IMR-90 (cell line): ENCODE data around the gene ARFIP1. TPM values are rescaled to one million over a fixed set of nuclear protein-coding genes. Genes with fewer than 3 reads are reported as not detected.
A peak's percentile ranks its signal among the peaks of the same experiment; 100 is the strongest.

Experiments used
- ATAC-seq: fragments of 200-7000 bp; cut with Tn5 transposase; 2 replicates; pipeline ENCODE4 v1.9.1; 2020; ENCODE audit warnings: low read depth, mild to moderate bottlenecking, moderate library complexity
- BruUV-seq: library from RNA; stranded (reverse); fragments of 400-500 nt; replicated peaks from 2 replicates; lab custom pipeline; 2021; lab: Mats Ljungman, UMichigan
- CTCF ChIA-PET: fragments of 300-600 bp; formaldehyde crosslinking; extraction: SDS; loops from one replicate; lab custom pipeline; 2021; ENCODE audit warnings: antibody characterized with exemption; lab: Yijun Ruan, JAX
- POLR2A ChIA-PET: fragments of 300-600 bp; sonication (Branson Sonifier 250); formaldehyde crosslinking; loops from one replicate; lab custom pipeline; 2022; ENCODE audit warnings: antibody characterized with exemption; ENCODE audit not compliant: unreplicated experiment; lab: Charles Lee
- DNase-seq: peaks from one replicate; pipeline ENCODE4 v3.0.0; 2013
- H2AFZ ChIP-seq: replicated peaks from 2 replicates; pipeline ENCODE3; 2013; ENCODE audit warnings: low read length, mild to moderate bottlenecking; ENCODE audit not compliant: poor library complexity
- H2AK5ac ChIP-seq: 2 replicates; pipeline ENCODE4 v1.6.1; 2013; ENCODE audit warnings: low read depth, low read length, inconsistent platforms
- H2AK9ac ChIP-seq: replicated peaks from 2 replicates; pipeline ENCODE3; 2013; ENCODE audit warnings: mild to moderate bottlenecking, low read depth, low read length, moderate library complexity; ENCODE audit not compliant: poor library complexity
- H2BK120ac ChIP-seq: 2 replicates; pipeline ENCODE4 v1.6.1; 2013; ENCODE audit warnings: low read depth, low read length, inconsistent platforms
- H2BK15ac ChIP-seq: 3 replicates; pipeline ENCODE4 v1.6.1; 2013; ENCODE audit warnings: low read depth, low read length, inconsistent platforms
- H2BK20ac ChIP-seq: 2 replicates; pipeline ENCODE4 v1.6.1; 2013; ENCODE audit warnings: low read depth, mild to moderate bottlenecking, inconsistent platforms, low read length, moderate library complexity
- H2BK5ac ChIP-seq: 2 replicates; pipeline ENCODE4 v1.6.1; 2013; ENCODE audit warnings: mild to moderate bottlenecking, low read depth, low read length, inconsistent platforms; ENCODE audit not compliant: poor library complexity, severe bottlenecking
- H3K14ac ChIP-seq: replicated peaks from 2 replicates; pipeline ENCODE4 v1.6.1; 2013; ENCODE audit warnings: low read depth, low read length, inconsistent platforms
- H3K18ac ChIP-seq: 2 replicates; pipeline ENCODE4 v1.6.1; 2013; ENCODE audit warnings: low read depth, low read length, control low read depth
- H3K23ac ChIP-seq: 2 replicates; pipeline ENCODE4 v1.6.1; 2013; ENCODE audit warnings: low read depth, low read length, inconsistent platforms
- H3K27ac ChIP-seq: 2 replicates; pipeline ENCODE4 v1.5.1; 2013; ENCODE audit warnings: mild to moderate bottlenecking, control low read depth, low read length; ENCODE audit not compliant: insufficient read depth
- H3K27me3 ChIP-seq: 2 replicates; pipeline ENCODE4 v1.6.1; 2013; ENCODE audit warnings: low read length; ENCODE audit not compliant: control insufficient read depth, insufficient read depth
- H3K36me3 ChIP-seq: 2 replicates; pipeline ENCODE4 v1.6.1; 2013; ENCODE audit warnings: low read length, mixed read lengths; ENCODE audit not compliant: control insufficient read depth, insufficient read depth
- H3K4ac ChIP-seq: 2 replicates; pipeline ENCODE4 v1.6.1; 2013; ENCODE audit warnings: low read depth, low read length, inconsistent platforms
- H3K4me1 ChIP-seq: 2 replicates; pipeline ENCODE4 v1.6.1; 2013; ENCODE audit warnings: low read length, mixed read lengths; ENCODE audit not compliant: control insufficient read depth, insufficient read depth
- H3K4me2 ChIP-seq: 2 replicates; pipeline ENCODE4 v1.6.1; 2013; ENCODE audit warnings: low read depth, mild to moderate bottlenecking, control low read depth, low read length, moderate library complexity
- H3K4me3 ChIP-seq: 2 replicates; pipeline ENCODE4 v1.5.1; 2013; ENCODE audit warnings: low read depth, mild to moderate bottlenecking, control low read depth, low read length, moderate library complexity; ENCODE audit not compliant: insufficient read depth
- H3K56ac ChIP-seq: 2 replicates; pipeline ENCODE4 v1.6.1; 2013; ENCODE audit warnings: low read length, inconsistent platforms; ENCODE audit not compliant: insufficient read depth; ENCODE audit errors: extremely low read depth
- H3K79me1 ChIP-seq, 2 experiments: 2 replicates each; pipeline ENCODE4 v1.6.1; 2013; ENCODE audit warnings: low read length in 2 of 2, inconsistent platforms in 1 of 2, low read depth in 1 of 2
- H3K9ac ChIP-seq: 2 replicates; pipeline ENCODE4 v1.6.1; 2013; ENCODE audit warnings: low read depth, low read length, control low read depth
- H3K9me1 ChIP-seq: 2 replicates; pipeline ENCODE4 v1.6.1; 2013; ENCODE audit warnings: low read length, inconsistent platforms; ENCODE audit not compliant: insufficient read depth
- H3K9me3 ChIP-seq: 2 replicates; pipeline ENCODE4 v1.6.1; 2013; ENCODE audit warnings: low read length; ENCODE audit not compliant: control insufficient read depth, insufficient read depth
- H4K20me1 ChIP-seq: 2 replicates; pipeline ENCODE4 v1.6.1; 2013; ENCODE audit warnings: low read length, inconsistent platforms; ENCODE audit not compliant: insufficient read depth
- H4K5ac ChIP-seq: 2 replicates; pipeline ENCODE4 v1.6.1; 2013; ENCODE audit warnings: mild to moderate bottlenecking, low read depth, low read length, control low read depth
- H4K8ac ChIP-seq, 2 experiments: 2 replicates each; pipeline ENCODE4 v1.6.1; 2013; ENCODE audit warnings: low read depth in 2 of 2, low read length in 2 of 2, control low read depth in 1 of 2, inconsistent platforms in 1 of 2
- H4K91ac ChIP-seq: 2 replicates; pipeline ENCODE4 v1.6.1; 2013; ENCODE audit warnings: low read depth, low read length, inconsistent platforms; ENCODE audit not compliant: insufficient read depth
- CEBPB ChIP-seq: IDR thresholded peaks from 2 replicates; pipeline ENCODE4 v1.6.1; 2012; ENCODE audit warnings: low read depth, low read length, improper control_type of control experiment
- POLR2A ChIP-seq: IDR thresholded peaks from 2 replicates; pipeline ENCODE4 v1.6.1; 2012; ENCODE audit warnings: mild to moderate bottlenecking, low read depth, low read length
- WGBS, 2 experiments: methylation state at CpG; one replicate each; pipeline versions ENCODE4 v1.1.5 to v1.1.7; 2013; ENCODE audit warnings: missing lambda C conversion rate in 2 of 2; ENCODE audit not compliant: insufficient read length in 1 of 2; ENCODE audit errors: extremely low coverage in 2 of 2; 5-methylcytosine and 5-hydroxymethylcytosine counted together
- dilution Hi-C: fragments of 300-500 bp; cut with HindIII; formaldehyde crosslinking; loops from one replicate; pipeline ENCODE4 v1.14.3; 2018; ENCODE audit warnings: low sequenced_read_pairs; ENCODE audit not compliant: unreplicated experiment
- in situ Hi-C: fragments of 300-500 bp; cut with MboI; formaldehyde crosslinking; loops from 3 replicates; pipeline ENCODE4 v1.14.3; 2019; ENCODE audit warnings: low sequenced_read_pairs, inconsistent platforms, mixed read lengths
- intact Hi-C: fragments of 100-400 bp; cut with micrococcal nuclease; formaldehyde crosslinking; loops from 2 replicates; pipeline ENCODE4 v1.10.0; 2022
- polyA plus RNA-seq, 3 experiments: library from polyadenylated mRNA; depleted of rRNA; stranded (reverse); fragments of >200 nt; gene quantifications; 2 replicates each; pipeline ENCODE4 v1.2.3, GENCODE V29; 2012; ENCODE audit warnings: low replicate concordance in 1 of 3
- total RNA-seq: library from RNA; depleted of rRNA; stranded (reverse); fragments of >200 nt; gene quantifications from 2 replicates; pipeline ENCODE4 v1.2.3, GENCODE V29; 2012

Gene ARFIP1
- total and polyA plus RNA-seq, 2 of the 4 experiments (the other 2 are of a cell fraction), result 12.7 to 30.5 TPM

DNA sequence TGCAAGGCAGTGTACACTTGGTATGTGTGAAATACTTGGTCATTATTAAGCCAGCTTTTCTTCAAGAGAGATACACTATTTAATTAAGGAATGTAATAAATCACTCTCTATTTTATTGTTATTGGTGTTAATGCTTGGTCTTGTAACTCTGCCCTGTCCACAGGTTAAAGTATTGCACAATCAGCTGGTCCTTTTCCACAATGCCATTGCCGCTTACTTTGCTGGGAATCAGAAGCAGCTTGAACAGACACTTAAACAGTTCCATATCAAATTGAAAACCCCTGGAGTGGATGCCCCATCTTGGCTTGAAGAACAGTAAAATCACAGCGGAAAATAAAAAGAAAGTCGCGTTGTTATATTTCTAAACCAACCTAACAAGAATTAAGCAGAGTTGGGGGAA, 130.1 kb downstream of the ARFIP1 start:
- Histone ChIP-seq H4K5ac (no peak overlapping the region), H2AK9ac (no peak overlapping the region), H3K56ac (no peak overlapping the region), H3K9me1 (no peaks in the 10 kb centered on the region), H2AFZ (no peak overlapping the region), H4K8ac (no peak overlapping the region), H4K91ac (no peak overlapping the region), H3K9ac (no peak overlapping the region), H3K27ac (no peak overlapping the region), H3K23ac (no peak overlapping the region), H3K4me3 (no peak overlapping the region), H2BK5ac (no peak overlapping the region), H2BK15ac (no peak overlapping the region), H3K4me2 (no peak overlapping the region), H3K36me3 (no peaks in the 10 kb centered on the region), H3K4ac (no peak overlapping the region), H3K18ac (no peak overlapping the region), H3K79me1 (no peaks in the 10 kb centered on the region), H3K27me3 (no peaks in the 10 kb centered on the region), H3K14ac (no peak overlapping the region), H4K20me1 (no peaks in the 10 kb centered on the region), H2AK5ac (no peak overlapping the region), H3K9me3 (no peaks in the 10 kb centered on the region), H3K4me1 (no peaks in the 10 kb centered on the region), H2BK20ac (no peak overlapping the region), H2BK120ac (no peak overlapping the region)
- in situ Hi-C loops (no loop called here), intact Hi-C loops (no loop called here), dilution Hi-C loops (no loop called here)
- POLR2A ChIA-PET, result no interaction called here
- CTCF ChIA-PET, result interaction anchor here (1.1 kb wide), 1 partner anchor 9 kb away, joined by 4 read pairs; no protein-coding TSS in a partner anchor
- no peak for ATAC-seq
- BruUV-seq, result no TSS peak
- no peak for DNase-seq
- WGBS, 2 experiments, result 100% methylated on average over 1 of the region's 4 CpGs; no CpG with 5 or more reads in 1 of the 2 experiments
- TF ChIP-seq POLR2A (no peak), CEBPB (peak; percentile 86)
